ENCODE results near the gene C1QTNF1. TPM values are rescaled to one million over a fixed set of nuclear protein-coding genes. Genes with fewer than 3 reads are reported as not detected.

C1QTNF1 gene, protein sequence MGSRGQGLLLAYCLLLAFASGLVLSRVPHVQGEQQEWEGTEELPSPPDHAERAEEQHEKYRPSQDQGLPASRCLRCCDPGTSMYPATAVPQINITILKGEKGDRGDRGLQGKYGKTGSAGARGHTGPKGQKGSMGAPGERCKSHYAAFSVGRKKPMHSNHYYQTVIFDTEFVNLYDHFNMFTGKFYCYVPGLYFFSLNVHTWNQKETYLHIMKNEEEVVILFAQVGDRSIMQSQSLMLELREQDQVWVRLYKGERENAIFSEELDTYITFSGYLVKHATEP
- 33.5 to 41.6 TPM (median 39.2 TPM) in 5 replicates for total RNA-seq (2022; extraction: Qiagen RNA extraction; ENCODE audit: low read depth)

DNA sequence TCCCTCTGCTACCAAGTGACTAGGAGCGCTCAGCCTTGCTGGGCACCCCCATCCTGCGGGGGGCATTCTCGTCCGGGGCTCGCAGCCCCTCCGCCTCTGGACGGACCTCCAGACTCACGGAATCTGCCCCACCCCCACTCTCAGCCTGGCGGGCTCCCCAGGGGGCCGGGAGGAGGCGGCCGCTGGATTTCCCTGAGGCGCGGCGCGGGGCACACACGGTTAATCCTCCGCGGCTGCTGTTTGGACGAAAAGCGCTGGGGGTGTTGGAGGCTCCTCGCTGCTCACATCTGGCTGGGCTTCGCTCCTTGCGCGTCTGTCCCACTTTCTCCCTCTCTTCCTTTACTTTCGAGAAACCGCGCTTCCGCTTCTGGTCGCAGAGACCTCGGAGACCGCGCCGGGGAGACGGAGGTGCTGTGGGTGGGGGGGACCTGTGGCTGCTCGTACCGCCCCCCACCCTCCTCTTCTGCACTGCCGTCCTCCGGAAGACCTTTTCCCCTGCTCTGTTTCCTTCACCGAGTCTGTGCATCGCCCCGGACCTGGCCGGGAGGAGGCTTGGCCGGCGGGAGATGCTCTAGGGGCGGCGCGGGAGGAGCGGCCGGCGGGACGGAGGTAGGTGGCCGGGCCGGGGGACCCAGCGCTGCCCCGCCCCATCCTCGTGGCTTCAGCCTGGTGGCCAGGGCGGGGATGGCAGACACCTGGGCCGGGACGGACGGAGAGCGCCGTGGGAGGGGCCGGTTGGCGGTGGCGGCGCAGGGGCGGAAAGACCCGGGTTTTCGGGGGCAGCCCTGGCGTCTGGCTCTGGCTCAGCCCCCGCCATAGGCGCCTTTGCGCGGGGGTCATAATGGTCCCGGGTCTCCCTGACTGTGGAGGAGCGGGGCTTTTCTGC lies at the start of gene C1QTNF1:
Gene C1QTNF1, plus strand, starts transcription at position 284 of the 886 bp plus-strand sequence. CDS start 19,800 bp downstream, outside the sequence.

DNA sequence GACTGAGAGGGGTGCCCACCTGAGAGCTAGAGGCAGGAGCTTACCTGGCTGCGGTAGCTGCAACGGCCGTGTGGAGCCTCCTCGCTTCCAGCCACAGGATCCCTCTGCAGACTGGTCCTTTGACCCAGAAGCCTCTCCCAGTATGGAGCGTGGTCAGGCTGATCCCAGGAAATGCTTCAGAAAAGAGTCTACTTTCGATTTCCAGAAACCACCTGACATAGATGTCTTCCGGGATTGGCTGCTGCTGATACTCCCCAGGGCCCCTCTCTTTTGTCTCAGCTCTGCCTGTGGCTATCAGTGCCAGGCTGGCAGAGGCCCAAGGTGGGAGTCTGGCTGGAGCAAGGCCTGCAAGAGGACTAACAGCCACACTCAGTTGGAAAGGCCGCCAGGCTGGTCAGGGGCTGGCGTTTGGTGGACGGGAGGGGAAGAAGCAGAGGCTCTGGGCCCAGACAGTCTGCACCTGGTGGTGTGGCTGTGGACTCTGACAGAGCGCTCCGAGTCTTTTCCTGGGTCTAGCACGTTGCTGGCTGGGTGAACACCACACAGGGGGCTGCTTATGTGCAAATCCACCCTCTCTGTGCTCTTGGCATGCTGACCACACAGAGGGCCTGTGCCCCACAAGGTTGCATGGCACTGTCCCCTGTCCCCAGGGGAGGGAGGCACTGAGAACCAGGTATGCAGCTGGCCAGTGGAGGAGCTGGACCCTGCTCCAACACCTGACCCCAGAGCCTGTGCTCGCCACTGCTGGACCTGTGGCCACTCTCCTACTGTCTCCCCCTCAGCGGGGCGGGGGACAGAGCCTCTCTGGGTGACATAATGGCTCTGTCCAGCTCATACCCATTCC lies 44.0 kb upstream of the C1QTNF1 start, which contains the start of gene LGALS3BP:
Gene LGALS3BP, minus strand, starts transcription at position 144 of the 844 bp plus-strand sequence. CDS start 2,732 bp downstream, outside the sequence.

DNA sequence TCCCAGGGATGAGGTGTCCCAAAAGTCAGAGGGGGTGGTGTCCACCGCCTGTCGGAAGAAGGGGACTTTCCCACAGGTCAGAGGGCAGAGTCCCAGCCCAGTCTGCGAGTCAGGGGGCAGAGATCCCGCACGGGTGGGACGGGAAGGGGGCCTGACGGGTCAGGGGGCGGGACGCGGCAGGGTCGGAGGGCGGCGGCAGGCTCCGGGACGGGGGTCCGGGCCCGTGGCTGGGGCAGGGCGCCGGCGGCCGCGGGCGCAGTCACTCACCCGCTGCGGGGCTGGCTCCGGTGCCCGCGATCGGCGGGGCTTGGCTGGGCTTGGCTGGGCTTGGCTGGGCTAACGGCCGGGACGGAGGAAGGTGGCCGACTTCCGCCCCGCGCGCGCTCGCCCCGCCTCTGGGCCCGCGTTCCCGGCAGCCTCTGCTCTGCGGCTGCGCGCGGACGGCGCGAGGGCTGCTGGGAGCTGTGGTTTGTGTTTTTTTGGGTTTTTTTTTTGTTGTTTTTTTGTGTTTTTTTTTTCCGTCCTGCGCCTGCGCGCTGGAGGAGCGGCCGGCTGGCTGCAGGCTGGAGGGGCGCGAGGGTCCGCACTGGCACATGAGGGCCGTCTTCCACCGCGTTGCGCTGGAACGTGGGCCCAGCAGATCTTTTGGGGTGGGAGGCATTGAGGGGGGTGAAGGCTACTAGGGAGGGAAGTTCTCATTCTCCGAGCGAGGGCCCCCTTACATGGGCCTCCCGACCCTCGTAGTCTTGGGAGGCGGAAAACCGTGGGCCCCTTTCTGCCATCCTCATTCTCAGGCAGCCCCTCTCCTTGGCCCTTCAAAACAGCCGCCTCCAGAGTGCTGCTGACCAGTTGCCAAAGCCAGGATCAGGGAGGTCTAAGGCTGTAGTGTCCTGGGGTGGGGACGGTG lies 14.3 kb upstream of the C1QTNF1 start, which contains the start of gene CANT1:
Gene CANT1, minus strand, starts transcription at position 368 of the 907 bp plus-strand sequence. CDS start 12,142 bp downstream, outside the sequence.

DNA sequence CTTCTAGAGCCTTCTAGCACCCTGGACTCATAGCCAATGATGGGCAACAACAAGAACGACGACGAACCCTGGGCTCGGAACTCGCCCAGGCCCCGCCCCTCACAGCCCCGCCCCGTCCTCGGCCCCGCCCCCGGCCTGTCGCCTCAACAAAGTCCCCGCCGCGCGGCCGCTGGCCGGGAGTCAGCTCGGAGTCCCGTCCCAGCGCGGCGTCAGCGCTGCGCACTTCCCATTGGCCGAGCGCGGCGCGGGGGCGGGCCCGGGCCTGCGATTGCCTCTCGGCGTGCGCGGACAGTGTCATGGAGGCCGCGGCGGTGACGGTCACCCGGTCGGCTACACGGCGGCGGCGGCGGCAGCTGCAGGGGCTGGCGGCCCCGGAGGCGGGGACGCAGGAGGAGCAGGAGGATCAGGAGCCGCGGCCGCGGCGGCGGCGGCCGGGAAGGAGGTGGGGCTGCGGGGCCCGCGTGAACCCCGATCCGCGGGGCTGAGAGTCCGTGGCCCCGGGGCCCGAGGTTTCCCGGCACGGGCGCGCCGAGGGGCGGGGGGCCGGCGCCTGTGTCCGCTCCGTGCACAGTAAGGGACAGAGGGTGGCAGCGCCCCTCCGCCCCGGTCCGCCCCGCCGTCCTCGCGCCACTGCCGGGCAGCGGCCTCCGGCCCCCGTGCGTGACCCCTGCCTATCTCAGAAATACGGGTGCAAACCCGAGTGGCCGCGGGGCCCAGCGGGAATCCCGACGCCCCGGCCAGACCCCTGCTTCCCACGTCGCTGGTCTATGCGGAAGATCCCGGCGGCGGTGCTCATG lies 50.9 kb downstream of the C1QTNF1 start, which contains the start of gene ENGASE:
Gene ENGASE, plus strand, starts transcription at position 176 of the 797 bp plus-strand sequence. Its CDS starts 121 bp downstream, at position 297.

Other genes with a start within 250 kb of the C1QTNF1 start
- 42.2 to 50.7 TPM (median 43.2 TPM) in 5 replicates for gene CYTH1, start 241.9 kb upstream of the C1QTNF1 start, total RNA-seq (2022; extraction: Qiagen RNA extraction; ENCODE audit: low read depth)
- gene USP36, start 183.4 kb upstream of the C1QTNF1 start, total RNA-seq (2022; extraction: Qiagen RNA extraction; ENCODE audit: low read depth), result 59.8 to 72.7 TPM (median 65.3 TPM) in 5 replicates
- gene CEP295NL, start 121.0 kb upstream of the C1QTNF1 start, total RNA-seq (2022; extraction: Qiagen RNA extraction; ENCODE audit: low read depth), result 0.27 to 0.71 TPM (median 0.55 TPM) in 5 replicates
- gene TIMP2, start 98.8 kb upstream of the C1QTNF1 start, total RNA-seq (2022; extraction: Qiagen RNA extraction; ENCODE audit: low read depth), result 182 to 238 TPM (median 207 TPM) in 5 replicates
- 69.3 to 92.3 TPM (median 80.3 TPM) in 5 replicates for gene LGALS3BP, start 44.2 kb upstream of the C1QTNF1 start, total RNA-seq (2022; extraction: Qiagen RNA extraction; ENCODE audit: low read depth)
- gene CANT1, start 14.4 kb upstream of the C1QTNF1 start, total RNA-seq (2022; extraction: Qiagen RNA extraction; ENCODE audit: low read depth), result 68.8 to 89.4 TPM (median 88.8 TPM) in 5 replicates
- gene ENGASE, start 50.7 kb downstream of the C1QTNF1 start, total RNA-seq (2022; extraction: Qiagen RNA extraction; ENCODE audit: low read depth), result 13.3 to 26.2 TPM (median 23.0 TPM) in 5 replicates

All from A549 treated with DMSO at 1 μM for 4 hours (cell line).